A549 (cell line): Measurements from ENCODE around the gene MPHOSPH8. TPM values are rescaled to one million over a fixed set of nuclear protein-coding genes. Genes with fewer than 3 reads are reported as not detected.

Experiments used
- ATAC-seq, 2 experiments: fragments of 200-7000 bp in 1 of 2; fragments of >200 bp in 1 of 2; cut with Nextera tagmentation in 1 of 2; cut with Tn5 transposase in 1 of 2; 3 replicates each; pipeline versions ENCODE4 v1.8.0 to v1.9.1; 2018 to 2020; ENCODE audit warnings: mild to moderate bottlenecking in 1 of 2, moderate library complexity in 1 of 2
- CTCF ChIA-PET: fragments of 300-600 bp; sonication (Branson Sonifier 250); formaldehyde crosslinking; extraction: SDS; loops from one replicate; lab custom pipeline; 2021; ENCODE audit warnings: antibody characterized with exemption, inconsistent platforms; lab: Yijun Ruan, JAX
- POLR2A ChIA-PET: fragments of 350-600 bp; formaldehyde crosslinking; extraction: SDS; loops from one replicate; lab custom pipeline; 2021; ENCODE audit warnings: antibody characterized with exemption, inconsistent platforms; lab: Yijun Ruan, JAX
- DNase-seq, 2 experiments: peaks; one replicate each; pipeline versions ENCODE4 v3.0.0 to v3.0.0-alpha.2; 2011 to 2016; ENCODE audit warnings: low read depth in 1 of 2, low spot score in 1 of 2
- FAIRE-seq: peaks from 2 replicates; lab custom pipeline; 2011; peaks lifted over from hg19 to GRCh38; lab: Jason Lieb, UNC
- H3K27ac ChIP-seq, 2 experiments: fragments of >200 bp; sonication (Bioruptor Twin); formaldehyde crosslinking; 3 replicates each; pipeline ENCODE4 v1.5.1; 2016 to 2017
- H3K4me1 ChIP-seq: fragments of >200 bp; sonication (Bioruptor Twin); formaldehyde crosslinking; 3 replicates; pipeline ENCODE4 v1.6.1; 2016
- H3K4me2 ChIP-seq: fragments of >200 bp; sonication (Bioruptor Twin); formaldehyde crosslinking; 3 replicates; pipeline ENCODE4 v1.6.1; 2016
- H3K4me3 ChIP-seq: fragments of >200 bp; sonication (Bioruptor Twin); formaldehyde crosslinking; 3 replicates; pipeline ENCODE4 v1.5.1; 2016
- H3K9me3 ChIP-seq: fragments of >200 bp; sonication (Bioruptor Twin); formaldehyde crosslinking; 3 replicates; pipeline ENCODE4 v1.6.1; 2016
- CBX2 ChIP-seq: fragments of 200-600 bp; sonication (generic); IDR thresholded peaks from 2 replicates; pipeline ENCODE4 v1.6.1; 2016; ENCODE audit warnings: low read depth, mild to moderate bottlenecking, borderline replicate concordance
- CBX8 ChIP-seq: fragments of 200-600 bp; sonication (generic); IDR thresholded peaks from 2 replicates; pipeline ENCODE4 v1.6.1; 2016
- CHD4 ChIP-seq: fragments of 200-600 bp; sonication (generic); IDR thresholded peaks from 2 replicates; pipeline ENCODE4 v1.6.1; 2016; ENCODE audit warnings: antibody characterized with exemption, mild to moderate bottlenecking, borderline replicate concordance
- EHMT2 ChIP-seq: fragments of 200-600 bp; sonication (generic); IDR thresholded peaks from 2 replicates; pipeline ENCODE4 v1.6.1; 2016; ENCODE audit warnings: antibody characterized with exemption, low read depth, mild to moderate bottlenecking, moderate library complexity
- FOXS1 ChIP-seq: fragments of 250-450 bp; sonication (Bioruptor Pico); IDR thresholded peaks from 2 replicates; pipeline ENCODE4 v1.5.0; 2020; ENCODE audit warnings: mild to moderate bottlenecking, moderate library complexity
- HDAC2 ChIP-seq: fragments of 200-600 bp; sonication (generic); IDR thresholded peaks from 2 replicates; pipeline ENCODE4 v1.6.1; 2016
- MAFK ChIP-seq: fragments of 450-650 bp; IDR thresholded peaks from 2 replicates; pipeline ENCODE4 v1.6.1; 2014; ENCODE audit not compliant: partially characterized antibody
- NPAS2 ChIP-seq: fragments of 250-450 bp; sonication (Bioruptor Pico); IDR thresholded peaks from 2 replicates; pipeline ENCODE4 v1.8.0; 2022; ENCODE audit warnings: mild to moderate bottlenecking, moderate library complexity, borderline replicate concordance
- NR3C1 ChIP-seq: fragments of >200 bp; sonication (Bioruptor Twin); formaldehyde crosslinking; IDR thresholded peaks from 3 replicates; pipeline ENCODE4 v1.6.1; 2017
- PHF8 ChIP-seq: fragments of 200-600 bp; sonication (generic); IDR thresholded peaks from 2 replicates; pipeline ENCODE4 v1.6.1; 2016; ENCODE audit warnings: low read depth, mild to moderate bottlenecking, antibody characterized with exemption, moderate library complexity, borderline replicate concordance
- RFX5 ChIP-seq: fragments of 450-650 bp; IDR thresholded peaks from 2 replicates; pipeline ENCODE4 v1.7.1; 2014; ENCODE audit warnings: antibody characterized with exemption, mild to moderate bottlenecking, moderate library complexity
- ZC3H11A ChIP-seq: fragments of 450-650 bp; IDR thresholded peaks from 2 replicates; pipeline ENCODE4 v1.6.1; 2014; ENCODE audit warnings: antibody characterized with exemption, mild to moderate bottlenecking
- ZFP36 ChIP-seq: fragments of 450-650 bp; IDR thresholded peaks from 2 replicates; pipeline ENCODE4 v1.6.1; 2014; ENCODE audit warnings: borderline replicate concordance; ENCODE audit not compliant: partially characterized antibody
- ZNF302 ChIP-seq: fragments of 250-450 bp; sonication (Bioruptor Pico); IDR thresholded peaks from 2 replicates; pipeline ENCODE4 v1.9.0; 2021; ENCODE audit warnings: inconsistent platforms, mild to moderate bottlenecking, moderate library complexity
- WGBS: methylation state at CpG from one replicate; pipeline ENCODE4 v1.1.6; 2017; ENCODE audit errors: missing lambda C conversion rate; 5-methylcytosine and 5-hydroxymethylcytosine counted together
- polyA plus RNA-seq, 4 experiments: library from polyadenylated mRNA; depleted of rRNA in 3 of 4; stranded (reverse); fragments of >200 nt; fragmentation: RNase III in 1 of 4; extraction: RNeasy Plus Mini Kit Qiagen cat#74134 plus additional on column Dnase treatment in 1 of 4; gene quantifications; 2 replicates in 3 of 4; 3 replicates in 1 of 4; pipeline ENCODE4 v1.2.3, GENCODE V29; 2011 to 2017
- TF ChIP-seq, protein P1 (sequence below): fragments of >200 bp; sonication (Bioruptor Twin); formaldehyde crosslinking; IDR thresholded peaks from 3 replicates; pipeline ENCODE4 v1.6.1; 2016
- TF ChIP-seq, protein P2 (sequence below): IDR thresholded peaks from 2 replicates; pipeline ENCODE4 v1.6.1; 2012; ENCODE audit warnings: low read depth, borderline replicate concordance
- TF ChIP-seq, protein P3 (sequence below): fragments of 450-650 bp; IDR thresholded peaks from 2 replicates; pipeline ENCODE4 v1.6.1; 2014; ENCODE audit warnings: antibody characterized with exemption
- TF ChIP-seq, protein P4 (sequence below): IDR thresholded peaks from 2 replicates; pipeline ENCODE4 v1.6.1; 2012
- TF ChIP-seq, protein P5 (sequence below): IDR thresholded peaks from 2 replicates; pipeline ENCODE4 v1.6.1; 2012
- TF ChIP-seq, protein P6 (sequence below): fragments of 200-600 bp; sonication (generic); IDR thresholded peaks from 2 replicates; pipeline ENCODE4 v1.6.1; 2016; ENCODE audit warnings: antibody characterized with exemption, mild to moderate bottlenecking, moderate library complexity

Gene MPHOSPH8
- polyA plus RNA-seq, 2 of the 4 experiments (the other 2 are of a cell fraction) = 15.2 to 16.2 TPM

DNA sequence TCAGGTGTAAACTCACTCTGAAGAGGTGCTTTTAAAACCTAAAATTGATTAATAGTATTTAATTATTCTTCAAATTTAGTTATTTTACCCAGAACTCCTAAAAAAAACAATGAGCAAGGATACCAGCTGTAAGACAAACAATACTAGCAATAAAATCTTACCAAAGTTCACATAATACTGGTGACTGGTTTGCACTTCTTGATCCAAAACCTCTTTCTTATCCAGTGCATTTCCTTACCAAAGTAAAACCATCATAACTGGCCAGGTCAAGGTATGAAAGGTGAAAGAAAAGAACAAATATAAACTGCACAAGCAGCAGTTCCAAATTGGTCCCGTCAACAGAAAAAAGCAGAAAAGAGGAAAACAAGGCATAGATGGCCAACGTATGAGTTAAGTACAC lies 86.6 kb downstream of the MPHOSPH8 start:
- no peak for ATAC-seq
- Histone ChIP-seq H3K4me1 (no peaks in the 10 kb centered on the region), H3K9me3 (no peaks in the 10 kb centered on the region), H3K4me3 (no peak overlapping the region), H3K27ac (no peak overlapping the region), H3K4me2 (no peak overlapping the region)
- POLR2A ChIA-PET = no interaction called here
- 83% methylated on average over 2 of the region's 2 CpGs for WGBS
- TF ChIP-seq NR3C1 (no peak), PHF8 (no peak), RFX5 (no peak), CHD4 (no peak), MAFK (no peak), FOXS1 (CRISPR knock-in tag) (no peak), ZNF302 (CRISPR knock-in tag) (no peak), NPAS2 (CRISPR knock-in tag) (no peak), HDAC2 (no peak), CBX8 (no peak), ZFP36 (no peak), EHMT2 (no peak), CBX2 (no peak), ZC3H11A (no peak)
- TF ChIP-seq, protein P1, sequence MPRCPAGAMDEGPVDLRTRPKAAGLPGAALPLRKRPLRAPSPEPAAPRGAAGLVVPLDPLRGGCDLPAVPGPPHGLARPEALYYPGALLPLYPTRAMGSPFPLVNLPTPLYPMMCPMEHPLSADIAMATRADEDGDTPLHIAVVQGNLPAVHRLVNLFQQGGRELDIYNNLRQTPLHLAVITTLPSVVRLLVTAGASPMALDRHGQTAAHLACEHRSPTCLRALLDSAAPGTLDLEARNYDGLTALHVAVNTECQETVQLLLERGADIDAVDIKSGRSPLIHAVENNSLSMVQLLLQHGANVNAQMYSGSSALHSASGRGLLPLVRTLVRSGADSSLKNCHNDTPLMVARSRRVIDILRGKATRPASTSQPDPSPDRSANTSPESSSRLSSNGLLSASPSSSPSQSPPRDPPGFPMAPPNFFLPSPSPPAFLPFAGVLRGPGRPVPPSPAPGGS = no peak
- TF ChIP-seq, protein P2, sequence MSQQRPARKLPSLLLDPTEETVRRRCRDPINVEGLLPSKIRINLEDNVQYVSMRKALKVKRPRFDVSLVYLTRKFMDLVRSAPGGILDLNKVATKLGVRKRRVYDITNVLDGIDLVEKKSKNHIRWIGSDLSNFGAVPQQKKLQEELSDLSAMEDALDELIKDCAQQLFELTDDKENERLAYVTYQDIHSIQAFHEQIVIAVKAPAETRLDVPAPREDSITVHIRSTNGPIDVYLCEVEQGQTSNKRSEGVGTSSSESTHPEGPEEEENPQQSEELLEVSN = no peak
- TF ChIP-seq, protein P3, sequence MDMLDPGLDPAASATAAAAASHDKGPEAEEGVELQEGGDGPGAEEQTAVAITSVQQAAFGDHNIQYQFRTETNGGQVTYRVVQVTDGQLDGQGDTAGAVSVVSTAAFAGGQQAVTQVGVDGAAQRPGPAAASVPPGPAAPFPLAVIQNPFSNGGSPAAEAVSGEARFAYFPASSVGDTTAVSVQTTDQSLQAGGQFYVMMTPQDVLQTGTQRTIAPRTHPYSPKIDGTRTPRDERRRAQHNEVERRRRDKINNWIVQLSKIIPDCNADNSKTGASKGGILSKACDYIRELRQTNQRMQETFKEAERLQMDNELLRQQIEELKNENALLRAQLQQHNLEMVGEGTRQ = no peak
- TF ChIP-seq, protein P4, sequence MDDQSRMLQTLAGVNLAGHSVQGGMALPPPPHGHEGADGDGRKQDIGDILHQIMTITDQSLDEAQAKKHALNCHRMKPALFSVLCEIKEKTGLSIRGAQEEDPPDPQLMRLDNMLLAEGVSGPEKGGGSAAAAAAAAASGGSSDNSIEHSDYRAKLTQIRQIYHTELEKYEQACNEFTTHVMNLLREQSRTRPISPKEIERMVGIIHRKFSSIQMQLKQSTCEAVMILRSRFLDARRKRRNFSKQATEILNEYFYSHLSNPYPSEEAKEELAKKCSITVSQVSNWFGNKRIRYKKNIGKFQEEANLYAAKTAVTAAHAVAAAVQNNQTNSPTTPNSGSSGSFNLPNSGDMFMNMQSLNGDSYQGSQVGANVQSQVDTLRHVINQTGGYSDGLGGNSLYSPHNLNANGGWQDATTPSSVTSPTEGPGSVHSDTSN = no peak
- TF ChIP-seq, protein P5, sequence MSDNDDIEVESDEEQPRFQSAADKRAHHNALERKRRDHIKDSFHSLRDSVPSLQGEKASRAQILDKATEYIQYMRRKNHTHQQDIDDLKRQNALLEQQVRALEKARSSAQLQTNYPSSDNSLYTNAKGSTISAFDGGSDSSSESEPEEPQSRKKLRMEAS = no peak
- TF ChIP-seq, protein P6, sequence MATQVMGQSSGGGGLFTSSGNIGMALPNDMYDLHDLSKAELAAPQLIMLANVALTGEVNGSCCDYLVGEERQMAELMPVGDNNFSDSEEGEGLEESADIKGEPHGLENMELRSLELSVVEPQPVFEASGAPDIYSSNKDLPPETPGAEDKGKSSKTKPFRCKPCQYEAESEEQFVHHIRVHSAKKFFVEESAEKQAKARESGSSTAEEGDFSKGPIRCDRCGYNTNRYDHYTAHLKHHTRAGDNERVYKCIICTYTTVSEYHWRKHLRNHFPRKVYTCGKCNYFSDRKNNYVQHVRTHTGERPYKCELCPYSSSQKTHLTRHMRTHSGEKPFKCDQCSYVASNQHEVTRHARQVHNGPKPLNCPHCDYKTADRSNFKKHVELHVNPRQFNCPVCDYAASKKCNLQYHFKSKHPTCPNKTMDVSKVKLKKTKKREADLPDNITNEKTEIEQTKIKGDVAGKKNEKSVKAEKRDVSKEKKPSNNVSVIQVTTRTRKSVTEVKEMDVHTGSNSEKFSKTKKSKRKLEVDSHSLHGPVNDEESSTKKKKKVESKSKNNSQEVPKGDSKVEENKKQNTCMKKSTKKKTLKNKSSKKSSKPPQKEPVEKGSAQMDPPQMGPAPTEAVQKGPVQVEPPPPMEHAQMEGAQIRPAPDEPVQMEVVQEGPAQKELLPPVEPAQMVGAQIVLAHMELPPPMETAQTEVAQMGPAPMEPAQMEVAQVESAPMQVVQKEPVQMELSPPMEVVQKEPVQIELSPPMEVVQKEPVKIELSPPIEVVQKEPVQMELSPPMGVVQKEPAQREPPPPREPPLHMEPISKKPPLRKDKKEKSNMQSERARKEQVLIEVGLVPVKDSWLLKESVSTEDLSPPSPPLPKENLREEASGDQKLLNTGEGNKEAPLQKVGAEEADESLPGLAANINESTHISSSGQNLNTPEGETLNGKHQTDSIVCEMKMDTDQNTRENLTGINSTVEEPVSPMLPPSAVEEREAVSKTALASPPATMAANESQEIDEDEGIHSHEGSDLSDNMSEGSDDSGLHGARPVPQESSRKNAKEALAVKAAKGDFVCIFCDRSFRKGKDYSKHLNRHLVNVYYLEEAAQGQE = no peak
- CTCF ChIA-PET = no interaction called here
- DNase-seq = no peak
- no peak for FAIRE-seq

Other genes starting within 250 kb of the MPHOSPH8 start
- gene TPTE2, start 72.1 kb upstream of the MPHOSPH8 start, polyA plus RNA-seq (2011; rRNA removed) = not detected in 2 replicates
- gene TPTE2, start 72.1 kb upstream of the MPHOSPH8 start, polyA plus RNA-seq (2017; fragmentation: RNase III; extraction: RNeasy Plus Mini Kit Qiagen cat#74134 plus additional on column Dnase treatment) = not detected in 3 replicates
- 33.3 and 47.5 TPM in 2 replicates for gene PSPC1, start 149.3 kb downstream of the MPHOSPH8 start, polyA plus RNA-seq (2011; rRNA removed)
- gene PSPC1, start 149.3 kb downstream of the MPHOSPH8 start, polyA plus RNA-seq (2017; fragmentation: RNase III; extraction: RNeasy Plus Mini Kit Qiagen cat#74134 plus additional on column Dnase treatment) = 43.1 to 49.0 TPM (median 46.1 TPM) in 3 replicates
- gene ZMYM5, start 230.0 kb downstream of the MPHOSPH8 start, polyA plus RNA-seq (2011; rRNA removed) = 10.0 and 14.3 TPM in 2 replicates
- 5.3 to 6.2 TPM (median 6.1 TPM) in 3 replicates for gene ZMYM5, start 230.0 kb downstream of the MPHOSPH8 start, polyA plus RNA-seq (2017; fragmentation: RNase III; extraction: RNeasy Plus Mini Kit Qiagen cat#74134 plus additional on column Dnase treatment)